OCI-LY7 (cell line): ENCODE results near the gene GGA2. TPM values are rescaled to one million over a fixed set of nuclear protein-coding genes. Genes with fewer than 3 reads are reported as not detected.

Source experiments
- BruUV-seq: library from RNA; stranded (reverse); fragments of 400-500 nt; replicated peaks from 2 replicates; lab custom pipeline; 2021; lab: Mats Ljungman, UMichigan
- CTCF ChIA-PET: fragments of 300-600 bp; sonication (Branson Sonifier 250); formaldehyde crosslinking; loops from one replicate; lab custom pipeline; 2022; ENCODE audit warnings: antibody characterized with exemption; ENCODE audit not compliant: unreplicated experiment; lab: Charles Lee
- POLR2A ChIA-PET: fragments of 300-600 bp; sonication (Branson Sonifier 250); formaldehyde crosslinking; loops from one replicate; lab custom pipeline; 2022; ENCODE audit warnings: antibody characterized with exemption; lab: Charles Lee
- DNase-seq: peaks from one replicate; pipeline ENCODE4 v3.0.0-alpha.2; 2015; ENCODE audit warnings: low spot score
- H2AFZ ChIP-seq: fragments of 200-600 bp; sonication (generic), shearing (Covaris generic); 2 replicates; pipeline ENCODE4 v1.6.1; 2014; ENCODE audit warnings: mild to moderate bottlenecking, antibody characterized with exemption, low read length, moderate library complexity
- H3K27ac ChIP-seq: fragments of 200-600 bp; sonication (generic); 2 replicates; pipeline ENCODE4 v1.5.1; 2014; ENCODE audit warnings: mixed run types, low read depth, mild to moderate bottlenecking, moderate library complexity, low read length, inconsistent platforms; ENCODE audit not compliant: poor library complexity, severe bottlenecking
- H3K36me3 ChIP-seq: fragments of 200-600 bp; sonication (generic); 2 replicates; pipeline ENCODE4 v1.6.1; 2014; ENCODE audit warnings: mild to moderate bottlenecking, antibody characterized with exemption, low read length, moderate library complexity, mixed read lengths; ENCODE audit not compliant: insufficient read depth
- H3K4me1 ChIP-seq: fragments of 200-600 bp; sonication (generic); 2 replicates; pipeline ENCODE4 v1.5.1; 2014; ENCODE audit warnings: mild to moderate bottlenecking, low read length; ENCODE audit not compliant: insufficient read depth, poor library complexity, severe bottlenecking
- H3K4me2 ChIP-seq: fragments of 200-600 bp; sonication (generic); 2 replicates; pipeline ENCODE4 v1.6.1; 2014; ENCODE audit warnings: mild to moderate bottlenecking, low read length
- H3K4me3 ChIP-seq: fragments of 200-600 bp; sonication (generic); 2 replicates; pipeline ENCODE4 v1.5.1; 2014; ENCODE audit warnings: mild to moderate bottlenecking, low read depth, low read length; ENCODE audit not compliant: poor library complexity, severe bottlenecking
- H3K79me2 ChIP-seq: fragments of 200-600 bp; sonication (generic); 2 replicates; pipeline ENCODE4 v1.6.1; 2016; ENCODE audit warnings: low read depth, mild to moderate bottlenecking, low read length, moderate library complexity, mixed read lengths; ENCODE audit not compliant: insufficient read depth
- H3K9me2 ChIP-seq: fragments of 200-600 bp; sonication (generic); 2 replicates; pipeline ENCODE4 v1.6.1; 2016; ENCODE audit warnings: mild to moderate bottlenecking, low read length, mixed read lengths; ENCODE audit not compliant: insufficient read depth
- H3K9me3 ChIP-seq: fragments of 200-600 bp; sonication (generic); 2 replicates; pipeline ENCODE4 v1.6.1; 2014; ENCODE audit warnings: mild to moderate bottlenecking, mixed run types, low read length, mixed read lengths
- H4K20me1 ChIP-seq: fragments of 200-600 bp; sonication (generic); 2 replicates; pipeline ENCODE4 v1.6.1; 2014; ENCODE audit warnings: mild to moderate bottlenecking, antibody characterized with exemption, low read length, moderate library complexity, mixed read lengths; ENCODE audit not compliant: insufficient read depth
- CTCF ChIP-seq: fragments of 200-600 bp; sonication (generic); conservative IDR thresholded peaks from 2 replicates; pipeline ENCODE4 v1.5.1; 2014; ENCODE audit warnings: mild to moderate bottlenecking, antibody characterized with exemption, low read length, moderate library complexity, mixed read lengths
- EZH2phosphoT487 ChIP-seq: fragments of 200-600 bp; sonication (generic); IDR thresholded peaks from 2 replicates; pipeline ENCODE4 v1.6.1; 2018; ENCODE audit warnings: low read depth, borderline replicate concordance, mild to moderate bottlenecking, mixed run types, antibody characterized with exemption, low read length, moderate library complexity, mixed read lengths
- intact Hi-C: fragments of 100-400 bp; cut with micrococcal nuclease; formaldehyde crosslinking; loops from one replicate; pipeline ENCODE4 v1.10.0; 2022; ENCODE audit not compliant: unreplicated experiment
- total RNA-seq, 2 experiments: library from RNA; depleted of rRNA in 1 of 2; stranded (reverse); fragments of >200 nt in 1 of 2; shearing (Covaris generic) in 1 of 2; gene quantifications; 2 replicates each; pipeline ENCODE4 v1.2.3, GENCODE V29; 2014 to 2022

Gene GGA2
- total RNA-seq, 2 experiments from 2014 or later: 213 to 580 TPM

GRCh38 chr16:23482778-23483177 lies 27.5 kb downstream of the GGA2 start:
- ChIA-PET CTCF (no interaction called here), POLR2A (interaction anchor here (0.8 kb wide), 1 partner anchor 22 kb away, joined by 3 read pairs; no protein-coding TSS in a partner anchor)
- Histone ChIP-seq H2AFZ (no peak overlapping the region), H3K27ac (no peak overlapping the region), H3K4me1 (no peaks in the 10 kb centered on the region), H3K4me2 (no peak overlapping the region), H3K4me3 (no peak overlapping the region), H3K79me2 (no peaks in the 10 kb centered on the region), H3K9me3 (no peaks in the 10 kb centered on the region), H3K9me2 (no peaks in the 10 kb centered on the region), H4K20me1 (peaks cover 5% of the 10 kb centered on the region; the same call in 1 of the 2 replicates), H3K36me3 (peaks cover 99% of the 10 kb centered on the region)
- intact Hi-C loops: no loop called here
- no peak for TF ChIP-seq CTCF
- TF ChIP-seq EZH2phosphoT487: no peak
- no peak for DNase-seq
- no TSS peak for BruUV-seq

GRCh38 chr16:23480257-23480656 lies 30.0 kb downstream of the GGA2 start:
- H3K4me3 ChIP-seq: no peak overlapping the region
- peaks cover 5% of the 10 kb centered on the region; the same call in 1 of the 2 replicates for H4K20me1 ChIP-seq
- POLR2A ChIA-PET: no interaction called here
- H3K36me3 ChIP-seq: peaks cover 99% of the 10 kb centered on the region
- H3K9me2 ChIP-seq: no peaks in the 10 kb centered on the region
- peaks cover 4% of the 10 kb centered on the region; the same call in 1 of the 2 replicates for H3K79me2 ChIP-seq
- no peaks in the 10 kb centered on the region for H3K4me1 ChIP-seq
- no peaks in the 10 kb centered on the region for H3K9me3 ChIP-seq
- no TSS peak for BruUV-seq
- CTCF ChIA-PET: no interaction called here
- H3K4me2 ChIP-seq: no peak overlapping the region
- H3K27ac ChIP-seq: no peak overlapping the region
- TF ChIP-seq CTCF: no peak
- TF ChIP-seq EZH2phosphoT487: no peak
- H2AFZ ChIP-seq: no peak overlapping the region
- intact Hi-C loops: no loop called here
- no peak for DNase-seq

- no peak overlapping the region for H2AFZ ChIP-seq
- TF ChIP-seq CTCF (no peak), EZH2phosphoT487 (no peak)
- H3K27ac ChIP-seq: no peak overlapping the region
- ChIA-PET POLR2A (interaction anchor here (0.6 kb wide), 1 partner anchor 203 kb away, joined by 4 read pairs; no protein-coding TSS in a partner anchor), CTCF (interaction anchor here (0.6 kb wide), 1 partner anchor 196 kb away, joined by 3 read pairs; no protein-coding TSS in a partner anchor)
- no TSS peak for BruUV-seq
- H3K4me1 ChIP-seq: no peaks in the 10 kb centered on the region
- no peaks in the 10 kb centered on the region for H4K20me1 ChIP-seq
- H3K4me2 ChIP-seq: no peak overlapping the region
- peaks cover 99% of the 10 kb centered on the region for H3K36me3 ChIP-seq
- no peaks in the 10 kb centered on the region for H3K9me3 ChIP-seq
- DNase-seq: no peak
- intact Hi-C loops: no loop called here
- peaks cover 4% of the 10 kb centered on the region; the same call in 1 of the 2 replicates for H3K79me2 ChIP-seq
- H3K9me2 ChIP-seq: no peaks in the 10 kb centered on the region
- no peak overlapping the region for H3K4me3 ChIP-seq
These were observed 31.2 kb downstream of the GGA2 start for GRCh38 chr16:23479138-23479537.
